K562 (cell line): Measurements from ENCODE around the gene MSL3. TPM values are rescaled to one million over a fixed set of nuclear protein-coding genes. Genes with fewer than 3 reads are reported as not detected.

Experiments
- ATAC-seq: fragments of 200-7000 bp; cut with Tn5 transposase; 3 replicates; pipeline ENCODE4 v1.9.1; 2020; ENCODE audit warnings: moderate library complexity
- BruUV-seq: library from RNA; stranded (reverse); fragments of 400-500 nt; replicated peaks from 2 replicates; lab custom pipeline; 2021; lab: Mats Ljungman, UMichigan
- CTCF ChIA-PET: fragments of 300-600 bp; formaldehyde crosslinking; extraction: SDS; loops from one replicate; lab custom pipeline; 2021; ENCODE audit warnings: low intra/inter-chr PET ratio; lab: Yijun Ruan, JAX
- POLR2A ChIA-PET: fragments of 300-600, 350-650 bp; sonication (Branson Sonifier 250); formaldehyde crosslinking; extraction: SDS; loops from one replicate; lab custom pipeline; 2021; ENCODE audit warnings: antibody characterized with exemption, inconsistent platforms; lab: Yijun Ruan, JAX
- DNase-seq, 4 experiments: peaks; one replicate each; pipeline versions ENCODE4 v3.0.0 to v3.0.0-alpha.2; 2011 to 2018; ENCODE audit warnings: low spot score in 3 of 4, mixed read lengths in 3 of 4; ENCODE audit errors: extremely low read depth in 1 of 4
- FAIRE-seq: peaks from 2 replicates; lab custom pipeline; 2011; peaks lifted over from hg19 to GRCh38; lab: Jason Lieb, UNC
- H2AFZ ChIP-seq: 2 replicates; pipeline ENCODE4 v1.6.0; 2011; ENCODE audit warnings: low read depth, low read length, control low read depth, inconsistent platforms
- H3K27ac ChIP-seq: fragments of 200-600 bp; 3 replicates; pipeline ENCODE4 v1.8.0; 2011; ENCODE audit warnings: low read depth, mild to moderate bottlenecking, control low read depth, inconsistent platforms, low read length, moderate library complexity, mixed read lengths; ENCODE audit errors: extremely low read depth
- H3K27me3 ChIP-seq, 2 experiments: fragments of 300-600 bp in 1 of 2; 2 replicates in 1 of 2; 3 replicates in 1 of 2; pipeline versions ENCODE4 v1.6.0 to v1.8.0; 2011; ENCODE audit warnings: inconsistent platforms in 2 of 2, low read length in 2 of 2, mild to moderate bottlenecking in 1 of 2, mixed read lengths in 1 of 2, moderate library complexity in 1 of 2; ENCODE audit not compliant: control insufficient read depth in 2 of 2, insufficient read depth in 2 of 2
- H3K36me3 ChIP-seq: fragments of 300-600 bp; 3 replicates; pipeline ENCODE4 v1.8.0; 2011; ENCODE audit warnings: mild to moderate bottlenecking, low read length, inconsistent platforms; ENCODE audit not compliant: control insufficient read depth, insufficient read depth
- H3K4me1 ChIP-seq, 2 experiments: fragments of 200-600 bp in 1 of 2; replicated peaks in 1 of 2; 2 replicates in 1 of 2; 3 replicates in 1 of 2; pipeline versions ENCODE4 v1.5.1 to v1.8.0; 2011; ENCODE audit warnings: inconsistent platforms in 2 of 2, low read length in 2 of 2, mild to moderate bottlenecking in 1 of 2, mixed read lengths in 1 of 2, moderate library complexity in 1 of 2; ENCODE audit not compliant: control insufficient read depth in 2 of 2, insufficient read depth in 2 of 2
- H3K4me2 ChIP-seq: 2 replicates; pipeline ENCODE4 v1.6.1; 2011; ENCODE audit warnings: low read length, control low read depth, inconsistent platforms, mixed read lengths; ENCODE audit not compliant: insufficient read depth
- H3K4me3 ChIP-seq: fragments of 200-600 bp; sonication (generic), shearing (Covaris generic); 2 replicates; pipeline ENCODE4 v1.5.1; 2016; ENCODE audit warnings: control low read depth, inconsistent platforms
- H3K79me2 ChIP-seq: fragments of 200-600 bp; 3 replicates; pipeline ENCODE4 v1.8.0; 2011; ENCODE audit warnings: low read length, inconsistent platforms; ENCODE audit not compliant: control insufficient read depth, insufficient read depth
- H3K9ac ChIP-seq, 2 experiments: 2 replicates each; pipeline versions ENCODE4 v1.6.0 to v1.6.1; 2011; ENCODE audit warnings: low read depth in 2 of 2, low read length in 2 of 2, control low read depth in 1 of 2, inconsistent platforms in 1 of 2, mild to moderate bottlenecking in 1 of 2, mixed read lengths in 1 of 2; ENCODE audit not compliant: insufficient read depth in 1 of 2
- H3K9me1 ChIP-seq: one replicate; pipeline ENCODE4 v1.6.0; 2011; ENCODE audit warnings: inconsistent platforms, mild to moderate bottlenecking, low read length, moderate library complexity; ENCODE audit not compliant: control insufficient read depth, insufficient read depth
- H3K9me3 ChIP-seq: replicated peaks from 2 replicates; pipeline ENCODE4 v1.5.1; 2011; ENCODE audit warnings: low read depth, low read length, inconsistent platforms; ENCODE audit not compliant: control insufficient read depth, insufficient read depth
- H4K20me1 ChIP-seq: replicated peaks from 2 replicates; pipeline ENCODE4 v1.6.1; 2011; ENCODE audit warnings: low read length, inconsistent platforms, mixed read lengths; ENCODE audit not compliant: control insufficient read depth, insufficient read depth
- HDAC8 ChIP-seq: fragments of 450-650 bp; IDR thresholded peaks from 2 replicates; pipeline ENCODE4 v1.6.1; 2016; ENCODE audit warnings: mild to moderate bottlenecking, missing genetic modification characterization, moderate library complexity, missing compliant biosample characterization
- KHSRP ChIP-seq: fragments of 450-650 bp; IDR thresholded peaks from 2 replicates; pipeline ENCODE4 v1.6.1; 2017
- NEUROD1 ChIP-seq: fragments of 150-350 bp; IDR thresholded peaks from 2 replicates; pipeline ENCODE4 v1.6.1; 2014; ENCODE audit warnings: borderline replicate concordance, low read length, low read depth; ENCODE audit not compliant: partially characterized antibody
- TAF1 ChIP-seq: IDR thresholded peaks from 2 replicates; pipeline ENCODE4 v1.6.1; 2011; ENCODE audit warnings: mild to moderate bottlenecking, low read length, moderate library complexity; ENCODE audit not compliant: insufficient read depth, control insufficient read depth, severe bottlenecking; ENCODE audit errors: extremely low read depth
- ZBED1 ChIP-seq: IDR thresholded peaks from 2 replicates; pipeline ENCODE4 v1.6.1; 2014
- ZC3H8 ChIP-seq: fragments of 450-650 bp; IDR thresholded peaks from 2 replicates; pipeline ENCODE4 v1.6.1; 2017
- ZNF316 ChIP-seq: fragments of 450-650 bp; IDR thresholded peaks from 2 replicates; pipeline ENCODE4 v1.6.1; 2016
- WGBS: fragments of 100-300 bp; shearing (Covaris generic); methylation state at CpG from one replicate; pipeline ENCODE4 v1.1.6; 2016; ENCODE audit warnings: low coverage, mixed read lengths; ENCODE audit not compliant: insufficient coverage; ENCODE audit errors: missing lambda C conversion rate; 5-methylcytosine and 5-hydroxymethylcytosine counted together
- in situ Hi-C: fragments of 300-500 bp; cut with MboI; formaldehyde crosslinking; loops from 4 replicates; pipeline ENCODE4 v1.15.0; 2018; ENCODE audit warnings: inconsistent platforms, mixed read lengths
- intact Hi-C: fragments of 100-400 bp; cut with micrococcal nuclease; formaldehyde crosslinking; loops from 2 replicates; pipeline ENCODE4 v1.14.2; 2022
- polyA plus RNA-seq, 8 experiments: library from polyadenylated mRNA; depleted of rRNA in 4 of 8; stranded (reverse) in 5 of 8; unstranded in 3 of 8; fragments of >200 nt; fragmentation: Nextera tagmentation in 2 of 8; fragmentation: Illumina TruSeq in 1 of 8; extraction: Ambion mirVana in 2 of 8; extraction: Trizol in 1 of 8; gene quantifications; 2 replicates each; pipeline versions ENCODE4 v1.2.1 to v1.2.3, GENCODE V29; 2011 to 2014; ENCODE audit warnings: inconsistent platforms in 1 of 8, missing spikeins in 1 of 8
- total RNA-seq, 7 experiments: library from RNA; depleted of rRNA in 6 of 7; stranded (reverse); fragments of >200 nt in 6 of 7; fragmentation: Illumina TruSeq in 2 of 7; extraction: Trizol in 2 of 7; gene quantifications; 2 replicates each; pipeline versions ENCODE4 v1.2.1 to v1.2.3, GENCODE V29; 2011 to 2021; ENCODE audit warnings: low replicate concordance in 1 of 7
- TF ChIP-seq, protein P1 (sequence below): fragments of 250-450 bp; sonication (Bioruptor Pico); IDR thresholded peaks from 2 replicates; pipeline ENCODE4 v1.5.0; 2022; ENCODE audit warnings: mild to moderate bottlenecking
- TF ChIP-seq, protein P2 (sequence below): fragments of 450-650 bp; IDR thresholded peaks from 2 replicates; pipeline ENCODE4 v1.6.1; 2016; ENCODE audit warnings: missing biosample characterization, missing genetic modification characterization
- TF ChIP-seq, protein P3 (sequence below), 2 experiments: IDR thresholded peaks in 1 of 2; conservative IDR thresholded peaks in 1 of 2; 2 replicates each; pipeline ENCODE4 v1.6.1; 2016; ENCODE audit warnings: low read depth in 2 of 2, mild to moderate bottlenecking in 1 of 2, missing compliant biosample characterization in 1 of 2, missing genetic modification characterization in 1 of 2, moderate library complexity in 1 of 2
- TF ChIP-seq, protein P4 (sequence below): IDR thresholded peaks from 2 replicates; pipeline ENCODE4 v1.6.1; 2016; ENCODE audit warnings: missing genetic modification characterization, missing compliant biosample characterization
- TF ChIP-seq, protein P5 (sequence below): fragments of 450-650 bp; formaldehyde crosslinking; IDR thresholded peaks from 2 replicates; pipeline ENCODE4 v1.4.0; 2020; ENCODE audit warnings: mild to moderate bottlenecking, moderate library complexity

Gene MSL3
- total and polyA plus RNA-seq, 9 of the 15 experiments (the other 6 are each of a cell fraction or from before 2014, with no cell fraction given): 21.3 to 39.9 (median 27.1) TPM

DNA sequence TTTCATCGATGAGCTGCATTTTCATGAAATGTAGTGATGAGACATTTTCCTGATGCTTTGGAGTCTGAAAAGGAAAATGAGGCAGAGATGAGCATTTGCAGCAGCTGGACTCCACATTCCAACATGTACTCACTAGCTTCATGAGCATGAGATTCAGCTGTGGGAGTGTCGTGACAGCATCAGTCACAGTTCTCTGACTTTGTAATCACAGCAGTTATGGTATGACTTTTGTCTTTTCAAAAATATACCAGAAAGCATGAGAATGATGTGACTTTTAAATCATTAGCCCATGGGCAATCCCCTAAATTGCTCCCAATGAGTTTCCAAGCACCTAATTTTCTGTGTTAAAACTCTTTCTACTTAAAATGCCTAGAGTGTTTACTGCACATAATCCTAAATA is 18.3 kb upstream of the MSL3 start:
- ChIA-PET POLR2A (no interaction called here), CTCF (no interaction called here)
- Histone ChIP-seq H3K27me3 (peaks cover 0 to 2% of the 10 kb centered on the region in 2 experiments; a peak in 1 of 5 replicates), H3K27ac (no peak overlapping the region), H3K4me2 (no peak overlapping the region), H3K9ac (no peak overlapping the region), H2AFZ (no peak overlapping the region), H3K79me2 (no peaks in the 10 kb centered on the region), H3K36me3 (no peaks in the 10 kb centered on the region)
- DNase-seq (no peak), FAIRE-seq (no peak)
- intact Hi-C loops: no loop called here
- 0% methylated on average over 2 of the region's 2 CpGs for WGBS
- TF ChIP-seq, protein P1, sequence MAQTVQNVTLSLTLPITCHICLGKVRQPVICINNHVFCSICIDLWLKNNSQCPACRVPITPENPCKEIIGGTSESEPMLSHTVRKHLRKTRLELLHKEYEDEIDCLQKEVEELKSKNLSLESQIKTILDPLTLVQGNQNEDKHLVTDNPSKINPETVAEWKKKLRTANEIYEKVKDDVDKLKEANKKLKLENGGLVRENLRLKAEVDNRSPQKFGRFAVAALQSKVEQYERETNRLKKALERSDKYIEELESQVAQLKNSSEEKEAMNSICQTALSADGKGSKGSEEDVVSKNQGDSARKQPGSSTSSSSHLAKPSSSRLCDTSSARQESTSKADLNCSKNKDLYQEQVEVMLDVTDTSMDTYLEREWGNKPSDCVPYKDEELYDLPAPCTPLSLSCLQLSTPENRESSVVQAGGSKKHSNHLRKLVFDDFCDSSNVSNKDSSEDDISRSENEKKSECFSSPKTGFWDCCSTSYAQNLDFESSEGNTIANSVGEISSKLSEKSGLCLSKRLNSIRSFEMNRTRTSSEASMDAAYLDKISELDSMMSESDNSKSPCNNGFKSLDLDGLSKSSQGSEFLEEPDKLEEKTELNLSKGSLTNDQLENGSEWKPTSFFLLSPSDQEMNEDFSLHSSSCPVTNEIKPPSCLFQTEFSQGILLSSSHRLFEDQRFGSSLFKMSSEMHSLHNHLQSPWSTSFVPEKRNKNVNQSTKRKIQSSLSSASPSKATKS: no peak
- TF ChIP-seq, protein P2, sequence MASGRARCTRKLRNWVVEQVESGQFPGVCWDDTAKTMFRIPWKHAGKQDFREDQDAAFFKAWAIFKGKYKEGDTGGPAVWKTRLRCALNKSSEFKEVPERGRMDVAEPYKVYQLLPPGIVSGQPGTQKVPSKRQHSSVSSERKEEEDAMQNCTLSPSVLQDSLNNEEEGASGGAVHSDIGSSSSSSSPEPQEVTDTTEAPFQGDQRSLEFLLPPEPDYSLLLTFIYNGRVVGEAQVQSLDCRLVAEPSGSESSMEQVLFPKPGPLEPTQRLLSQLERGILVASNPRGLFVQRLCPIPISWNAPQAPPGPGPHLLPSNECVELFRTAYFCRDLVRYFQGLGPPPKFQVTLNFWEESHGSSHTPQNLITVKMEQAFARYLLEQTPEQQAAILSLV (tag): no peak
- TF ChIP-seq TAF1 (no peak), ZNF316 (no peak), KHSRP (no peak), ZBED1 (no peak), HDAC8 (tag) (no peak), NEUROD1 (no peak), ZC3H8 (no peak)
- TF ChIP-seq, protein P3, sequence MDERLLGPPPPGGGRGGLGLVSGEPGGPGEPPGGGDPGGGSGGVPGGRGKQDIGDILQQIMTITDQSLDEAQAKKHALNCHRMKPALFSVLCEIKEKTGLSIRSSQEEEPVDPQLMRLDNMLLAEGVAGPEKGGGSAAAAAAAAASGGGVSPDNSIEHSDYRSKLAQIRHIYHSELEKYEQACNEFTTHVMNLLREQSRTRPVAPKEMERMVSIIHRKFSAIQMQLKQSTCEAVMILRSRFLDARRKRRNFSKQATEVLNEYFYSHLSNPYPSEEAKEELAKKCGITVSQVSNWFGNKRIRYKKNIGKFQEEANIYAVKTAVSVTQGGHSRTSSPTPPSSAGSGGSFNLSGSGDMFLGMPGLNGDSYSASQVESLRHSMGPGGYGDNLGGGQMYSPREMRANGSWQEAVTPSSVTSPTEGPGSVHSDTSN (CRISPR knock-in tag; IDR thresholded peaks at IDR 0.05; ENCODE audit: low read depth): no peak
- TF ChIP-seq, protein P3 (tag; conservative IDR thresholded peaks at IDR 0.05; ENCODE audit: low read depth): no peak
- TF ChIP-seq, protein P4, sequence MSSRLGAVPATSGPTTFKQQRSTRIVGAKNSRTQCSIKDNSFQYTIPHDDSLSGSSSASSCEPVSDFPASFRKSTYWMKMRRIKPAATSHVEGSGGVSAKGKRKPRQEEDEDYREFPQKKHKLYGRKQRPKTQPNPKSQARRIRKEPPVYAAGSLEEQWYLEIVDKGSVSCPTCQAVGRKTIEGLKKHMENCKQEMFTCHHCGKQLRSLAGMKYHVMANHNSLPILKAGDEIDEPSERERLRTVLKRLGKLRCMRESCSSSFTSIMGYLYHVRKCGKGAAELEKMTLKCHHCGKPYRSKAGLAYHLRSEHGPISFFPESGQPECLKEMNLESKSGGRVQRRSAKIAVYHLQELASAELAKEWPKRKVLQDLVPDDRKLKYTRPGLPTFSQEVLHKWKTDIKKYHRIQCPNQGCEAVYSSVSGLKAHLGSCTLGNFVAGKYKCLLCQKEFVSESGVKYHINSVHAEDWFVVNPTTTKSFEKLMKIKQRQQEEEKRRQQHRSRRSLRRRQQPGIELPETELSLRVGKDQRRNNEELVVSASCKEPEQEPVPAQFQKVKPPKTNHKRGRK (tag): no peak
- TF ChIP-seq, protein P5, sequence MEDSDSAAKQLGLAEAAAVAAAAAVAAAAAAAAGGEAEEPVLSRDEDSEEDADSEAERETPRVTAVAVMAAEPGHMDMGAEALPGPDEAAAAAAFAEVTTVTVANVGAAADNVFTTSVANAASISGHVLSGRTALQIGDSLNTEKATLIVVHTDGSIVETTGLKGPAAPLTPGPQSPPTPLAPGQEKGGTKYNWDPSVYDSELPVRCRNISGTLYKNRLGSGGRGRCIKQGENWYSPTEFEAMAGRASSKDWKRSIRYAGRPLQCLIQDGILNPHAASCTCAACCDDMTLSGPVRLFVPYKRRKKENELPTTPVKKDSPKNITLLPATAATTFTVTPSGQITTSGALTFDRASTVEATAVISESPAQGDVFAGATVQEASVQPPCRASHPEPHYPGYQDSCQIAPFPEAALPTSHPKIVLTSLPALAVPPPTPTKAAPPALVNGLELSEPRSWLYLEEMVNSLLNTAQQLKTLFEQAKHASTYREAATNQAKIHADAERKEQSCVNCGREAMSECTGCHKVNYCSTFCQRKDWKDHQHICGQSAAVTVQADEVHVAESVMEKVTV: no peak
- TF ChIP-seq, all 486 proteins: peak for 0
- in situ Hi-C loops: no loop called here
- H3K9me1 ChIP-seq: no peaks in the 10 kb centered on the region
- H3K9me3 ChIP-seq: no peaks in the 10 kb centered on the region
- no peak for ATAC-seq
- no peak overlapping the region for H3K4me3 ChIP-seq
- no TSS peak for BruUV-seq
- H3K4me1 ChIP-seq: peaks cover 0 to 3% of the 10 kb centered on the region in 2 experiments; a peak in 1 of 5 replicates
- no peaks in the 10 kb centered on the region for H4K20me1 ChIP-seq
